HK-2 (cell line): ENCODE measurements around the gene PLEKHN1.

ENCODE experiments used
- DNase-seq: peaks from one replicate; pipeline ENCODE4 v3.0.0-alpha.2; 2018; ENCODE audit not compliant: unreplicated experiment

The PLEKHN1 gene, protein sequence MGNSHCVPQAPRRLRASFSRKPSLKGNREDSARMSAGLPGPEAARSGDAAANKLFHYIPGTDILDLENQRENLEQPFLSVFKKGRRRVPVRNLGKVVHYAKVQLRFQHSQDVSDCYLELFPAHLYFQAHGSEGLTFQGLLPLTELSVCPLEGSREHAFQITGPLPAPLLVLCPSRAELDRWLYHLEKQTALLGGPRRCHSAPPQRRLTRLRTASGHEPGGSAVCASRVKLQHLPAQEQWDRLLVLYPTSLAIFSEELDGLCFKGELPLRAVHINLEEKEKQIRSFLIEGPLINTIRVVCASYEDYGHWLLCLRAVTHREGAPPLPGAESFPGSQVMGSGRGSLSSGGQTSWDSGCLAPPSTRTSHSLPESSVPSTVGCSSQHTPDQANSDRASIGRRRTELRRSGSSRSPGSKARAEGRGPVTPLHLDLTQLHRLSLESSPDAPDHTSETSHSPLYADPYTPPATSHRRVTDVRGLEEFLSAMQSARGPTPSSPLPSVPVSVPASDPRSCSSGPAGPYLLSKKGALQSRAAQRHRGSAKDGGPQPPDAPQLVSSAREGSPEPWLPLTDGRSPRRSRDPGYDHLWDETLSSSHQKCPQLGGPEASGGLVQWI

DNA sequence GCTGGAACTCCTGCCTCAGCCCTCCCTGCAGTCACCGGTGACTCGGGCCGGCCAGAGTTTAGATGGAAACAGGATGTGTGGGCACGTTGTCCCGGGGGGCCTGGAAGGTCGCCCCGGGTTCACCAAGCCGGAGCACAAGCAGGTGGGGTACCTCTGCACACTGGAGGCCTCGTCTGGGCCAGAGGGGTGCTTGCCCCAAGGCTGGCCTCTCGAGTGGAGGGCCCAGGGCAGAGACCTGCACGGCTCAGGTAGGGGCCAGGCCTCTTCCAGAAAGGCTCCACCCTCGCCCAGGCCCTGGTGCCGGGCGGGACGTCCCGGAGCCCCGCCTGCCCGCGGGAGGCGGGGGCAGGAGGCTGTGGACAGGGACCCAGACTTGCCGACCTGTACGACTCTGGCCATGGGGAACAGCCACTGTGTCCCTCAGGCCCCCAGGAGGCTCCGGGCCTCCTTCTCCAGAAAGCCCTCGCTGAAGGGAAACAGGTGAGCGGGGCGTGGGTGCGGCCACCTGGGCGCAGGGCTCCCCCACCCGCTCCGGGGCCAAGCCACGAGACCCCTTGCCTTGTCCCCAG is at the start of gene PLEKHN1:
Gene PLEKHN1 (plus strand): TSS at position 348 of the 569 bp plus-strand sequence. CDS start 50 bp downstream, at position 398.
- DNase-seq, result peak; percentile 84

DNA sequence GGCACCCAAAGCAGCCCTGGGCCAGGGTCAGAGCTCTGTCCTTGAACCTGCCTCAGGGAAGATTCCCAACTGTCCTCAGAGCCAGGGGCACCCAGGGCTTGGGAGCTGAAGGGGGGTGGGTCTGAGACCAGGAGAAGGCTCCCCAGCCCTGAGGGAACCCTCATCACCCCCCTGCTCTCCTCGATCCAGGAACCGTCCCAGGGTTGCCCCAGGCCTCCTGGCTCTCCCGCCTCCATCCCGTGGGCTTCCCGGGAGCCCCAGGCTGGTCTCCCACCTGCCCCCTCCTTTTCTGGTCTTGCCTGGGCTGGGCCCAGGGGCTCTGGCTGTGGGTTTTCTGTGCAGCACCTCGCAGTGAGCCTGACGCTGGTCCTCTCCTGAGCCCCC is 49.2 kb upstream of the PLEKHN1 start:
- no peak for DNase-seq

DNA sequence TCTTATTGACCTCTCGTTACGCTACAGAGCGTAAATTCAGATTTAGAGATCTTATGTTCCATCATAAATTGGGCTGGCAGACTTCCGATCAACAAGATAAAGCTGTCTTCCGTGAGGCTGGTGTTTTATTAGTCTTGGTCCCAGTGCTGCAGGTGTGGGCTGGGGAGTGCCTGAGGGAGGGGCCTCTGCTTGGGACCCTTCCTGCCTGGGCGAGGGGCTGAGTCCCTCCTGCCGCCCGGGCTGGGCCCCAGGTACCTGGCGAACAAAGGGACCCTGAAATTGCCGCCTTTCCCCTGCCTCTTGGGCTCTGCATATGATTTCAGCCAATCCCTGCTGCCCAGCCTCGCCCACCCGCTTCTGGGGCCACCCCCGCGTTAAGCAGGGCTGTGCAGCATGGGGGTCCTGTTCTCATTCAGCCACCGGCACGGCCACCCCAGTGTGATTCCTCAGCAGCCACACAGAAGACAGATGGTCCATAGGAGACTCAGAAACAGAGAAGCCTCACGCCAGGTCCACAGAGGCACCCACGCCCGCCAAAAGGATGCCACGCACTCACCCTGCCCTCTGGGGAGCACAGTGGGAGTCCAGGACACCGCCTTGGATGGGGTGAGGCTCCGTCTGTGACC is 48.7 kb upstream of the PLEKHN1 start:
- no peak for DNase-seq

DNA sequence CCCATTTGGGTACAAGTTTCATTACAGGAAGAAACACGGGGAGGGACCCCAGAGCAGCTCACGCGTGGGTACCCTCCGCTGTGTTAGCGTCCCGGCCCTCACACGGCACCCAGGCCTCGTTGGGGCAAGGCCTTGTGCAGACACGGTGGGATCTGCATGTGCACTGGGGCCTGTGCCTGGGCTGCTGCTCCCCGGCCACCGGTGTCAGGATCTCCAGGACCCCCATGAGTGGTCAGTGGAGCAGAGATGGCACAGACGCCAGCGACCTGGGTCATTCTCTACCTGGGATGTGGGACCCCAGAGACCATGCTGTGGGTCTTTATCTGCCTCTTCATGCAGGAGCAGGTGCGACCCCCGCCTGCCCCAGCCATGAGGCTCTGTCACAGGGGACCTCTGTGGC is 47.9 kb upstream of the PLEKHN1 start:
- DNase-seq, result peak; percentile 6

DNA sequence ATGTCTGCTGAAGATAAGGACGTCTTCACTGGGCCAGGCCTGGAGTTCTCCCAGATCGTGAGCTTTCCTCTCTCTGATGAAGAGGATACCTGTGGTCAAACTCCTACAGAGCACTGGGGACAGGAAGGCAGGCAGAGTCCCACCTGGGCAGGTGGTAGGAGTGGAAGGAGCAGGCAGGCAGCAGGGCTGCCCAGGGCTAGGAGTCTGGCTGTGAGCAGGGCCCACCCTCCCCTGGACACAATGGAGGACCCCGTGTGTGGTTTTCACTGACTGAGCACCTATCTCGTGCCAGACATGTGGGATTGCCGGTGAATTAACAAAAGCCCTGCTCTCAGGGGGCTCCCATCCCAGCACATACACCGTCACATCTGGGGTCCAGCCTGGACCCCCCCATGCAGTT is 47.4 kb upstream of the PLEKHN1 start:
- DNase-seq, result peak; percentile 6

DNA sequence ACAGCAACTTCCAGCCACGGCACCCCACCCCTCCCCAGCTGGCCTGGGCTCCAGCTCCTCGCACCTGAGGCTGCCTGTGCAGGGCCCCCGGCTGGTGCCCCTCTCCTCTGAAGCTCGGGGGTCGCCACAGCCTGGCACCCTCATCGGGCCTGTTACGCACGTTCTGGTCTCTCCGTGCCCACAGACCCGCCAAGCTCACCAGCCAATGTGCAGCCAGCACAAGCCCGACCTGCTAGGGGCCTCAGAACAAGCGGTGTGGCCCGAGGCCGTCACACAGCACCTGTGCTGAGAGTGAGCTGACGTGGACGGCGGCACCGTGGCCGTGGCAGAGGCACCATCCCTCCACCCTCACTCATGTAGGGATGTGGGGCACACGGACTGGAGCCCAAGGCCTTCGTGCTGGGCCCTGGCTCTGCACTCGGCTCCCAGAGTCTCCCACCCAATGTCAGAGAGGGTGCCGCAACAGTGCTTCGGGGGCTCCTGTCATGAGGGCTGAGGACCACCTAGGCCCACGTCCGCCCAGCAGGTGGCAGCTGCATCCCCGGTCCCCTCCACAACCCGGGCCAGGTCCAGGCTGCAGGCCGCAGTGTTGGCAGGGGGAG is 46.9 kb upstream of the PLEKHN1 start:
- DNase-seq, result peak; percentile 5

DNA sequence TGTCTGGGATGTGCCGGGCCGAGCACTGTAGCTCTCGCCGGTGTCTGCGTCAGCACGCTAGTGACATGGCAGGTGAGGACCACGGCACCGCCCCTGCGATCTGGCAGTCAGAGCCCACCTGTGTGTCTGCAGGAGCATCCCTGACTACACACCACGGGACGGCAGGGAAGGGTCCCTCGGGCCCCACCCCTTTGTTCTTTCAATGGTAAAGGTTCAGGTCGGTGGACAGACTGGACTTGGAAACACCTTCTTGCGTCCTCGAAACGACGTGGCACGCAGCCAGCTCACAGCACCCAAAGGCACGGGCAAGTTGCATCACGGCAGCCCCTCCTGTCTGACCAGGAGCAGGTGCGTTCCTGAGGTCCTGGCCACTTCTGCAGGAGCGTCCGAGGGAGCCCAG is 46.3 kb upstream of the PLEKHN1 start:
- peak; percentile 12 for DNase-seq

DNA sequence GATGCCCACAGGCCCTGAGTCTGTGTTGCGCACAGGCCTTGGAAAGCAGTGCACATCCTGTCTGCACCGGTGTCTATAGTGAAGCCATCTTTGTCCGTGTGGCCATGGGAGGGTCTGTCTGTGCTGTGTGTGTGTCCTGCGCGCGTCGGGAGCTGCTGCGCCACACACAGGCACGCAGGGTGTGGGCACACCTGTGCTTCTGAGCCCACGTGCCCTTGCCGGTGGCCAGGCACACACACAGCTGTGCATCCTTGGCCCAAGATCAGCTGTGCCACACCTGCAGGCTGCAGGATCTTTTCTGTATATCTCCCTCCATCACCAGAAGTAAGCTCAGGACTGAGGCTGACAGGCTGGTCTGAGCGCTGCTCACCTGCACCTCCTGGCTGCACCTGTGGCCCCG is 45.8 kb upstream of the PLEKHN1 start:
- no peak for DNase-seq

DNA sequence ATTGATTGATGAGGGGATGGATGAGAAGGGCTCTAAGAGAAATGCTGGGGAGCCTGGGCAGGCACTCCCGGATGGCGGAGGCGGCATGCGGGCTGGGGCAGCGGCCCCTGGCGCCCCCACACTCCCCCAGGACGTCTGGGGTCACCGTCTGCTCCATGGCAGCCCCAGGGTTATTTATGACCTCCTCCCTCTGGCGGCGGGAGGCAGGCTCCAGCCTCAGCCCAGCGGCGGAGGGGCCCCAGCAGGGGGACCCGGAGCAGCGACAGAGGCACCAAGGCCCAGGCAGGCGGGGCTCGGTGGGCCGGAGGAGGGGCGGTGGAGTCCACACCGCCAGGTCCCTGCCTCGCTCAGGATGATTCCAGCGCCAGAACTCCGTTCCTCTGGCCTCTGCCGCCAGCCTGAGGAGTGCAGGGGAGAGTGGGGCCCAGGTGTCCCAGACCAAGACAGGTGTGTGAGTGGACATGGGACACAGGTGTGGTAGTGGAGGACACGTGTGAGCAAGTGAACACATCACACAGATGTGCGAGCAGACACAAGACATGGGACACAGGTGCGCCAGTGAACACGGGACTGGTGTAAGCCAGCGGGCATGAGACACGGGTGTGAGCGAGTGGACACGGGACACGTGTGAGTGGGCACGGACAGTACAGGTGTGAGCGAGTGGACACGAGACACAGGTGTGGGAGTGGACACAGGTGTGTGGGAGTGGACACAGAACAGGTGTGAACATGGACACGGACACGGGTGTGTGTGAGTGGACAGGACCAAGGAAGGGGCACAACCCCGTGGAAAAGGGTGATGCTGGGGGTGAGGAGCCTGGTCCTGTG is 45.1 kb upstream of the PLEKHN1 start:
- peak; percentile 73 for DNase-seq

DNA sequence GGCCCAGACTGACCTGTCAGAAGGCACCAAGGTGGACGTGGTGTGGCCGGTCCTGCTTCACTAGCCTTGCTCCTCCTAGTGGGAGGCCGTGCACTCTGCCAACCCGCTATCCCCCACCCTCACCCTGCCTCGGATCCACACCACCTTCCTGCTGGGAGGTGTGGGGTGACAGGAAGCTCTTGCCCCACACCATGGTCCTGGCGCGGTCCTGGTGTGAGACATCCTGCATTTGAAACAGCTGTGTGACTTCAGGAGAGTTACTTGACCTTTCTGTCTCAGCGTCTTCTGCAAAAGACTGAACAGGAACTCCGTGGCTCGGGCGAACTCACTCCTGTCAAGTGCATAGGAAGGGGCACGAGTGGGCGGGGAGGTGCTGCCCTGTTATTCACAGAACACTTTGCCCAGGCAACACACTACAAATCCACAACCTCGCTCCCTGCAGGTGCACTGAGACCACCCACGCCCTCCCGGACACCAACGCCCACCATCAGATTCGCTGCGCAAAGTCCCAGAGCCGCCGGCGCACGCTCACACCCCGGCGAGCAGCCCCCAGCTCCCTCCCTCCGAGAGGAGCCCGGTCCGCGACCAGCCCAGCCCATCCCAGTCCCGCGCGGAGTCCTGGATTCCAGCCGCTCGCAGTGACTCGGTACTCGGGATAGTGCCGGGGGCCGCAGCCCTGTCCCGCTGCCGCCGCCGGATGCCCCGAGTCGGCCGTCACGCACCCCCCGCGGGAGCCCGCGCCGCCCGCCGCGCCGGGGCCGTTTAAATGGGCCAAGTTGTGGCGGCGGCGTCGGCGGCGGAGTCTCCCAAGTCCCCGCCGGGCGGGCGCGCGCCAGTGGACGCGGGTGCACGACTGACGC is 42.9 kb upstream of the PLEKHN1 start, which contains the start of gene SAMD11:
Gene SAMD11 (plus strand): TSS at position 793 of the 860 bp plus-strand sequence. CDS start 509 bp downstream, outside the sequence.
- DNase-seq, result peak; percentile 79

DNA sequence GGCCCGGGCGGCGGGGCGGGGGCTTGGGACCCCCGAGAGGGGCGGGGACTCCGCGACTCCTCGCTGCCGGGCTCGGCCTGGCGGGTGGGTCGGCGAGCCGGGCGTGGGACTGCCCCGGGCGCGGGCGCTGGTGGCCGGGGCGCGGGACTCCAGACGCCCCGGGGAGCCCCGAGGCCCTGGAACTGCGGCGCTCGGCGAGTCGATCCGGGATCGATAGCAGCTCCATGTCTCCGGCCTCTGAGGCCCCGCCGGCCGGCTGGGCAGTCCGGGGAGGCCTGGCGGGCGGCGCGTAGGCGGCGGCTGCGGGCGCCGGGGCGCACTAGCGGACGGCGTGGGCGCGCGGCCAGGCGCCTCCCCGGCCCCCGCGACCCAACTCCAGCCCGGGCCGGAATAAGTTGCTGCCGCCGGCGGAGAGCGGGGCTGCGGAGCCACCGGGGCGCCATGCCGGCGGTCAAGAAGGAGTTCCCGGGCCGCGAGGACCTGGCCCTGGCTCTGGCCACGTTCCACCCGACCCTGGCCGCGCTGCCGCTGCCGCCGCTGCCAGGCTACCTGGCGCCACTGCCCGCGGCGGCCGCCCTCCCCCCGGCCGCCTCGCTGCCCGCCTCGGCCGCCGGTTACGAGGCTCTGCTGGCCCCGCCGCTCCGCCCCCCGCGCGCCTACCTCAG is 42.2 kb upstream of the PLEKHN1 start:
- DNase-seq, result no peak

DNA sequence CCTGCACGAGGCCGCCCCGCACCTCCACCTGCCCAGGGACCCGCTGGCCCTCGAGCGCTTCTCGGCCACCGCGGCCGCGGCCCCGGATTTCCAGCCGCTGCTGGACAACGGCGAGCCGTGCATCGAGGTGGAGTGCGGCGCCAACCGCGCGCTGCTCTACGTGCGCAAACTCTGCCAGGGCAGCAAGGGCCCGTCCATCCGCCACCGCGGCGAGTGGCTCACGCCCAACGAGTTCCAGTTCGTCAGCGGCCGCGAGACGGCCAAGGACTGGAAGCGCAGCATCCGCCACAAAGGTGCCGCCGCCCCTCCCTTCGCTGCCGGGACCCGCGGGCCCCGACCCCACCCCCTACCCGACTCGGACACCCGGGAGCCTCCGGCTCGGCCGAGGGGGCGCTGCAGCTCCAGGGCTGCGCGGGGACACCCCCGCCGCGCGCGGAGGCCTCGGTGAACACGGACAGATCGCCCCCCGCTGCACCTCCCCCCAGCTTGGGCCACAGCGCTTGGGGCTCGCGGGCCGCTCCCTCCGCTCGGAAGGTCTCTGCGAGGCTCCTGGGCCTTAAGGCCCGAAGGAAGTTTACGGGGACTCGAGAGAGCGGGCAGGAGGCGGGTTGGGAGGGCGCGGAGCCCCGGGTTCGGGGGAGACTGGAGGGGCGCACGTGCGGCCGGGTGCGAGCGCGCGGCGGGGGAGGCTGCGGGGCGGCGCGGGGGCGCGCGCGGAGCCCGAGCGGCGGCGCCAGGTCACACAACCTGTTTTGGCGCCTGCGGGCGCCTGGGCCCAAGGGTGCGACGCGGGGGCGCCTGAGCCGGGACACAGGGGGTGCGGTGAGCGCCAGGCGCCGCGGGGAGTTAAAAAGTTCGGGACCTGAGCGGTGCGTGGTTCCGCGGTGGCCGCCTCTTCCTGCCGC is 41.4 kb upstream of the PLEKHN1 start:
- peak; percentile 79 for DNase-seq

DNA sequence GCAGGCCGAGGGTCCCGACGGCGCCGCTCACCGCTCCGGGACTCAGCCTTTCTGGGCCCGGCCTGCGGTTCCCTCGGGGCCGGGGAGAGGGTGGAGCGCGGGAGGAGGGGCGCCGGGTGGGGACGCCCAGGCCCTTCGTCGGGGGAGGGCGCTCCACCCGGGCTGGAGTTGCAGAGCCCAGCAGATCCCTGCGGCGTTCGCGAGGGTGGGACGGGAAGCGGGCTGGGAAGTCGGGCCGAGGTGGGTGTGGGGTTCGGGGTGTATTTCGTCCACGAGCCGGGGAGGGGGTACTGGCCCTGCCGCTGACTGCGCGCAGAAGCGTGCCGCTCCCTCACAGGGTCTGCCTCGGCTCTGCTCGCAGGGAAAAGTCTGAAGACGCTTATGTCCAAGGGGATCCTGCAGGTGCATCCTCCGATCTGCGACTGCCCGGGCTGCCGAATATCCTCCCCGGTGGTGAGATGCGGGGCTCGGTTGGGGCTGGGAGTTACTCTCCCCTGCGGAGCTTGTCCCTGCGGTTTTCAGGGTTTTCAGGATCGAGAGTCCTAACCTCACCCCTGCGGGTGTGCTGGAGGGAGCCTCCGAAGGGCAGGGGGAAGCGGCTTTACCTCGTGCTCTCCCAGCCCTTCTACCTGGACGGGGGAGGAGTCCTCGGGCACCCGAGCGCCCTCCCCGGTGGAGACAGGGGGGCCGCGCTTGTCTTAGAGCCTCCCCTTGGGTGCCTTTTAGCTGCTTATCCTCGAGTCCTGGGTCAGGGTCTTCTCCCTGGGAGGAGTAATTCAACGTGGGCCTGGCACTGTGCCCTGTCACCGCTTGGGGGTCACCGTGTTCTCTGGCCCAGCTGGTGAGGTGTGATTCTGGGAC is 40.5 kb upstream of the PLEKHN1 start:
- no peak for DNase-seq

DNA sequence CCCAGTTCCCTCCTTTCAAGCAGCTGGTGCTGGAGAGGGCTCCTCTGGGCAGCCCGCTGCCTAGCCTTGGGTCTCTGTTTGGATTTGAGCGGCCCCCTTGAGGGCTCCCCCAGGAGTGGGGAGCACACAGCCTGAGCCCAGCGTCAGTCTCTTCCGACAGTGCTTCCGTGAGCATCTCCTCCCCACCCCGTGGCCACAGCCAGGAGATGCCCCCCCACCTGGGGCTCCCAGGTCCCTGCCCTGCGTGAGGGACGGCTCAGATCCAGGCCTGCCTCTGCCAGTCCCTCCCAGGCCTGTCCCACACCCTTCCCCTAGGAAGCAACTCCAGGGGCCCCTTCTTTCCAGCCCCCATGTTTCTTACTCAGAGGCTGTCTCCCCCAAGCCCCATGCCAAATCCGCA is 39.0 kb upstream of the PLEKHN1 start:
- DNase-seq, result no peak

DNA sequence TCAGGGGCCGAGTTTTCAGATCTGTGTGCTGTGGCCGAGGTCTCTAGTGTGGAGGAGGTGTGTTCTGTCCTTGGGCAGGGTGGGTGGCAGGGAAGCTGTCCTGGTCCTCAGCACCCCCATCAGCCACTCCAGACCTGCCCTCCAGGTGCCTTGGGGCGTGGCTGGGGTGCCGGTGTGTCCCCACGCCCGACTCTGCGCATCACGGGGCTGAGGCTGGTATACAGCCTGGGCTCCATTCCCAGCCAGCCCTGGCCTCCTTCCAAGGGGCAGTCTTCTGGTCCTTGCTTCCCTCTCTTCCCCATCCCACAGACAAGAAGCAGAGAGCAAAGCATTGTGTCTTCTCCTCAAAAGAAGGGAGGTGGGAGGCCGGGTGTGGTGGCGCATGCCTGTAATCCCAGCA is 38.5 kb upstream of the PLEKHN1 start:
- no peak for DNase-seq

DNA sequence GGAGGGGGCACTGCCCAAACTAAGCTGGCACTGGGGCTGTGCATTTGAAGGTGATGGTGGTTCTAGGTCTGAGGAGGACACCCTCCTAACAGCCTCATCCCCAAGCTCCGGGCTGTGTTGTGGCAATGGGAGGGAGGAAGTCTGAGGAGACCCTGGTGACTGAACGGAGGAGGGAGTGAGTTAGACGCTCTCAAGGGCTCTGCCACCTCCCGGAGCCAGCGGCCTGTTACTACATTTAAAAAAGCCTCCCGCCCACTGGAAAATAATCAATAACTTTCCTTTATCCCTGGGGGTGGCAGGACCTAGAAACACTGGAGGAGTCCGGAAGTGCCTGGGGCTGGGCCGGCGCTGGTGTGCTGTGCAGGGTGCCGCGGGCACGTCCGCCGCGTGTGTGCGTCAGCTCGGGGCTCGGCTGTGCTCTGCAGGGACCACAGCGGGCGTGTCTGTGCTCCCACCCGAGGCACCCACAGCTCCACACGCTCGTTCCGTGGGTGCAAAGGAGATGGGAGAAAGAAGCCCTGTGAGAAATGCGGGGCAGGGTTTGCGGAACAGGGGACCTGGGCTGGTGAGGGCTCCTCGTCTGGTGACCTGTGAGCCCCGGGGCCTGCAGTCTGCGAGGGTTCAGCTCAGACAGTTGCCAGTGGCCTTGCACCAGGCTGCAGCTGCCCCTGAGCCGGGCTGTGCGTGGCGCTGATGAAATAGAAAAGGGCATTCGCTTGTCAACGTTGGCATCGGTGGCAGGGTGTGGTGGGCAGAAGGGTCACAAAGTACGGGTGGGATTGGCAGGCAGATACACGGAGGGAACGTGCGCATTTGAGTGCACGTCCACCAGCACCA is 37.2 kb upstream of the PLEKHN1 start:
- DNase-seq, result no peak
